ENCODE measurements around the gene ARTN.

The ARTN gene

DNA sequence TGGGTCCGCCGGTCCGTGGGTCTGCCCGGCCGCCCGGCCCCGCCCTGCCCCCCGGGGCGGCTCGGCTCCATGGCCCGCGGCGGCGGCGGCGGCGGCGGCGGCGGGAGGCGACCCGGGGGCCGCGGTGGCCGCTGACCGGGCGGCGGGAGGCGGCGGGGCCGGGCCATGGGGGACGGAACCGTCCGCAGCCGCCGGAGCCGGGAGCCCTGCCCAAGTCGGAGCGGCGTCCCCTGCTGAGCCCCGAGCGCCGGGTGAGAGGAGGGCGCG lies 45.6 kb downstream of the ARTN start:
- no peak overlapping the region for H3K4me3 Mint-ChIP-seq
- peaks cover 18% of the 10 kb centered on the region for H3K36me3 Mint-ChIP-seq (ENCODE audit: low read depth)
- no peak overlapping the region for H3K27ac Mint-ChIP-seq
- peaks cover 40% of the 10 kb centered on the region for H3K4me1 Mint-ChIP-seq (ENCODE audit: low read depth)
- no peaks in the 10 kb centered on the region for H3K9me3 Mint-ChIP-seq
- no peaks in the 10 kb centered on the region for H3K27me3 Mint-ChIP-seq (ENCODE audit: low read depth)

DNA sequence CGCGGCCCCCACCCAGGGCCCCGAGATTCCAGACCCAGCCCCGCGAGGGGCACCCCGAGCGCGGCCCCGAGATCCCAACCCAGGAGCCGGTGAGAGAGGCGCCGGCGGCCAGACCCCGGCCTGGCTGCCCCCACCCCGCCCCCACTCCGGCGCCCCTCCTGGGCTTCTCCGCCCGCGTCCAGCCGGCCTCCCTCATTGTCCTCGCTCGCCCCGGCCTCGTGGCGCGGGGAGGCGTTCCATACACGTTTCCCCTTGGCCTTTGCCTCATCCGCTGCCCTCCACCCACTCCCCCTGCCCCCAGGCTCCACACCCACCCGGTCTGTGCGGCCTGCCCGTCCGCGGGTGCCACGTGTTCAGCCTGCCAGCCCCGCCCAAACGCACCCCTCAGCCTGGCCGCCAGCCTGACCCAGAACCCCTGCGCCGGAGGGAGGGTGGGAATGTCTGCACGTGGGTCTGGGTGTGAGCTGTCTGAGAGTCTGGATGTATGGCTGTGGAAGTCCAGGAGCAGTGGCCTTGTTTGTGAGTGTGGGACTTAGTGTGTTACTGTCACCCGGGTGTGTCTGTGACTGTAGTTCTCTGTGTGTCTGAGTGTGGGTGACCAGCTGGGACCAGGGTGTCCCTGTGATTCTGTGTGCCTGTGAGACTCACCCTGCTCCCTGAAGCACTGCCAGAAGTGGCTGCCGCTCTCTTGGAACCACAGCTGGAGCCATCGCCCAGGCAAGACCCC lies 46.1 kb downstream of the ARTN start:
- H3K36me3 Mint-ChIP-seq (ENCODE audit: low read depth), result peaks cover 18% of the 10 kb centered on the region
- H3K27me3 Mint-ChIP-seq (ENCODE audit: low read depth), result no peaks in the 10 kb centered on the region
- no peaks in the 10 kb centered on the region for H3K9me3 Mint-ChIP-seq
- peak overlapping the region; percentile 82 for H3K4me3 Mint-ChIP-seq
- peak overlapping the region; percentile 56 for H3K27ac Mint-ChIP-seq
- H3K4me1 Mint-ChIP-seq (ENCODE audit: low read depth), result peaks cover 38% of the 10 kb centered on the region

DNA sequence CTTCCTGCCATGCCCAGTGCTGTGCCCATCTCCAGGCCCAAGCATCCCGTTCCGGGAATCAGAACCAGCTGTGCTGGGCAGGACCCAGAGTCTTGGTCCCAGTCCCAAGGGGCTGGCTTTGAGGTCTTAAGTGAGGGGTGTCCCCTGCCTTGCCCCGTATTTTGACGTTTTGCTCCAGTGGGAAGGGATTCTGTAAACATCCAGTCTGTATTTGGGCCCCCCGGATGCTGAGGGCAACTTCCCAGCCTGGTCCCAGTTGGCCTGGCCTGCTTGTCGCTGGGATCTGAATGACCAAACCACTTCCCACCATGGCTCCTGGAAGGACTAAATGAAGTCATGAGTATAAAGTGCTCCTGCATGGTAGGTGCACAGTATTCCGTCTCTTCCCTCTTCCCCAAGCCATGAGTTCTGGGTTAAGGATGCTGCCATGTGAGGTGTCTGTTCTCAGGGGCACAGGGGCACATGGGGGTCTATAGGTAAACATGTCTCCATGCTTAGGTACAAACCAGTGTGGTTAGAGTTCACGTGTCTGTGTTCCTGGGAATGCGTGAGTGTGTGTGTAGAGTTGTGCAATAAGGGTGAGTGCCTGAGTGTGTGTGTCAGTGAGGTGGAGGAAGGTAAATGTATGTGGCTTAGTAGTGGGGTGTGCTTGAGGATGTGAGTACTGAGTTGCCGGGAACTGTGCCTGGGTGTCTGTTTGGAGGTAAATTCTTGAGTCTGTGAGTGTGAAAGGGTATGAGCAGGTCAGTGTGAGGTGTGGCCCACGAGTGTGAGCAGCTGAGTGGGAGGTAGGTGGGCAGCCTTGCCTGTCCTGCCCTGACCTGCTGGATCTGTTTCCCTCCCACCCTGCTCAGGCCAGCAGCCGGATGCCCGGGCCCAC lies 46.9 kb downstream of the ARTN start:
- Mint-ChIP-seq H3K27ac (no peak overlapping the region), H3K27me3 (ENCODE audit: low read depth) (no peaks in the 10 kb centered on the region), H3K4me3 (peak overlapping the region; percentile 82), H3K4me1 (ENCODE audit: low read depth) (peaks cover 38% of the 10 kb centered on the region), H3K9me3 (no peaks in the 10 kb centered on the region), H3K36me3 (ENCODE audit: low read depth) (peaks cover 18% of the 10 kb centered on the region)

DNA sequence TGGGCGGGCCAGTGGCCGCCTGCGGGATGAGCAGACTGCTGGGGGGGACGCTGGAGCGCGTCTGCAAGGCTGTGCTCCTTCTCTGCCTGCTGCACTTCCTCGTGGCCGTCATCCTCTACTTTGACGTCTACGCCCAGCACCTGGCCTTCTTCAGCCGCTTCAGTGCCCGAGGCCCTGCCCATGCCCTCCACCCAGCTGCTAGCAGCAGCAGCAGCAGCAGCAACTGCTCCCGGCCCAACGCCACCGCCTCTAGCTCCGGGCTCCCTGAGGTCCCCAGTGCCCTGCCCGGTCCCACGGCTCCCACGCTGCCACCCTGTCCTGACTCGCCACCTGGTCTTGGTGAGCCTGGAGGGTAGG lies 47.5 kb downstream of the ARTN start:
- Mint-ChIP-seq H3K9me3 (no peaks in the 10 kb centered on the region), H3K27ac (no peak overlapping the region), H3K36me3 (ENCODE audit: low read depth) (peaks cover 18% of the 10 kb centered on the region), H3K4me3 (no peak overlapping the region), H3K27me3 (ENCODE audit: low read depth) (no peaks in the 10 kb centered on the region), H3K4me1 (ENCODE audit: low read depth) (peaks cover 32% of the 10 kb centered on the region)

DNA sequence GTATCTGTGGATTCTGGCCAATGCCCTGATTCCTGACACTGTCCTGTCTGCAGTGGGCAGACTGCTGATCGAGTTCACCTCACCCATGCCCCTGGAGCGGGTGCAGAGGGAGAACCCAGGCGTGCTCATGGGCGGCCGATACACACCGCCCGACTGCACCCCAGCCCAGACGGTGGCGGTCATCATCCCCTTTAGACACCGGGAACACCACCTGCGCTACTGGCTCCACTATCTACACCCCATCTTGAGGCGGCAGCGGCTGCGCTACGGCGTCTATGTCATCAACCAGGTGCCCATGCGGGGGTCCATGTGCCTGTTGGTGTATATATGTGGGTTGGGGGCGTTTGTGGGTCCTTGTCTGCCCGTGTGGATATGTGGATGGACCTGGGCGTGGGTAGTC lies 48.0 kb downstream of the ARTN start:
- peaks cover 28% of the 10 kb centered on the region for H3K4me1 Mint-ChIP-seq (ENCODE audit: low read depth)
- no peak overlapping the region for H3K27ac Mint-ChIP-seq
- H3K36me3 Mint-ChIP-seq (ENCODE audit: low read depth), result peaks cover 18% of the 10 kb centered on the region
- H3K4me3 Mint-ChIP-seq, result no peak overlapping the region
- no peaks in the 10 kb centered on the region for H3K9me3 Mint-ChIP-seq
- no peaks in the 10 kb centered on the region for H3K27me3 Mint-ChIP-seq (ENCODE audit: low read depth)

DNA sequence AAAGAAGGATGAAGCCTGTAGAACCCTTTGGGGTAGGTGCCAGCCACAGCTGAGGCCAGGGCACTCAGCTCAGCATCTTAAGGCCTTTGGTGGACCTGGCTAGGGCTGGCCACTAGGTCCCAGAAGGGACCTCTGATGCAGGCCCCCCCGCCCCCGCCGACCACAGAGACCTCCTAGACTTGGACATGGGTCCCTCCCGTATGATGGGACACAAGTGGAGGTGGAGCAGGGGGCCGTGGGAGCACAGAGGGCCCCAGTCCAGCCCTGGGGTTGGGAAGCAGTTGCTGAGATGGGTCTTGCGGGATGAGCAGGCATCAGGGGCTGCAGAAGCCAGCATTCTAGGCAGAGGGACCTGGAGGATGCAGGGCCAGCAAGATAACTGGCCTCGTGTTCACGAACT lies 48.6 kb downstream of the ARTN start:
- Mint-ChIP-seq H3K4me3 (no peak overlapping the region), H3K9me3 (no peaks in the 10 kb centered on the region), H3K4me1 (ENCODE audit: low read depth) (peaks cover 23% of the 10 kb centered on the region), H3K27ac (no peak overlapping the region), H3K27me3 (ENCODE audit: low read depth) (no peaks in the 10 kb centered on the region), H3K36me3 (ENCODE audit: low read depth) (peaks cover 12% of the 10 kb centered on the region)

DNA sequence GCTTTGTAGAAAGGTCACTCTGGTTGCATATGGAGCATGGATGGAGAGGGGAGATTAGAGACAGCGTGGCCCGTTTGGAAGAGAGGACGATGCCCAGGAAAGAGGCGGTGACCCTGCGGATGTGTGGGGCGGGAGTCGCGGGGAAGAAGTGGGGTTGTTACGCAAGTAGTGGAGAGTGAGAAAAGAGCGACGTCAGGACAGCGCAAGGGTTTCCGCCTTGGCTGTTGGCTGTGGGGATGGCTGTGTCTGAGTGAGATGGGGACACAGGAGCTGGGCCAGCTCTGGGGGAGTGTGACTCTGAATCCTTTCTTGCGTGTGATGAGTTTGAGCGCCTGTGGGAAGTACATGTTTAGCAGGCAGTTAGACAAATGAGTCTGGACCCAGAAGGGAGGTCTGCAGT lies 49.2 kb downstream of the ARTN start:
- H3K4me3 Mint-ChIP-seq, result no peak overlapping the region
- H3K27me3 Mint-ChIP-seq (ENCODE audit: low read depth), result no peaks in the 10 kb centered on the region
- peaks cover 18% of the 10 kb centered on the region for H3K4me1 Mint-ChIP-seq (ENCODE audit: low read depth)
- no peaks in the 10 kb centered on the region for H3K9me3 Mint-ChIP-seq
- H3K36me3 Mint-ChIP-seq (ENCODE audit: low read depth), result peaks cover 6% of the 10 kb centered on the region
- H3K27ac Mint-ChIP-seq, result no peak overlapping the region

DNA sequence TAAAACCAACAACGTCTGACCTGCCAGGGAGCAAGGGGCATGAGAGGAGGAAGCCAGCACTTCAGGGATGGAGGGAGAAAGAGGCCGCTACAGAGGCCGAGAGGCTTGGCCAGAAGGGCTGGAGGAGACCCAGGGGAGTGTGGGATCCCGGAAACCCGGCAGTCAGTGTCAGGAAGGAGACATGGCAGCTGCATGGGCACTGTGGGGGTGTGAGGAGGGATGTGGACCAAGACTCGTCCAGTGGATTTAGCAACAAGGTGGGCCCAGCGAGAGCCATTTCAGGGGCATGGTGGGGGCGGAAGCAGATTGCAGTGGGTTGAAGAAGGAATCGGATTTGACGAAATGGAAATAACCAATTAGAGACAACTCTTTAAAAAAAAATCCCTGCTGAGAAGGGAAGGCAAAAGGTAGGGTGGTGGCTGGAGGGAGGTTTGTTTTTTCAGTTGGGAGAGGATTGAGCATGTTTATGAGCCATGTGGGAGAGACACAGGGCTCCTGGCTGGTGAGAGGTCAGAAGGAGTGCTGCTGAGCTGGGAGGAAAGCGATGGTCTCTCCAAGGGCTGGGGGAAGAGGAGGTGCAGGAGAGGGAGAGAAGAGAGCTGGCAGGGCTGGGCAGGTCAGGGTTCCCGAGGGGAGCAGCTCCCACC lies 49.8 kb downstream of the ARTN start:
- Mint-ChIP-seq H3K27me3 (ENCODE audit: low read depth) (no peaks in the 10 kb centered on the region), H3K36me3 (ENCODE audit: low read depth) (peaks cover 2% of the 10 kb centered on the region), H3K27ac (no peak overlapping the region), H3K9me3 (no peaks in the 10 kb centered on the region), H3K4me3 (no peak overlapping the region), H3K4me1 (ENCODE audit: low read depth) (peaks cover 16% of the 10 kb centered on the region)

DNA sequence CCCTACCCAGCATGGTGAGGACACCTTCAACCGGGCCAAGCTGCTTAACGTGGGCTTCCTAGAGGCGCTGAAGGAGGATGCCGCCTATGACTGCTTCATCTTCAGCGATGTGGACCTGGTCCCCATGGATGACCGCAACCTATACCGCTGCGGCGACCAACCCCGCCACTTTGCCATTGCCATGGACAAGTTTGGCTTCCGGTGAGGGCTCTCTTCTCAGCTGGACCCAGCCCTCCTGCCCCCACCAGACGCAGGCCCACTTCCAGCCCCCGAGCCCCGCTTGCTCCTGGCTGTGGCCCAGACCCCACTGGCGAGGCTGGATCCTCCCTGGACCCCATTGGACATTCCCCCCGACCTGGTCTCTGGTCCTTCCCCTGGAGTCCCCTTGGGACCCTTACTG lies 51.3 kb downstream of the ARTN start:
- peaks cover 11% of the 10 kb centered on the region for H3K4me1 Mint-ChIP-seq (ENCODE audit: low read depth)
- no peak overlapping the region for H3K4me3 Mint-ChIP-seq
- H3K36me3 Mint-ChIP-seq (ENCODE audit: low read depth), result peaks cover under 1% of the 10 kb centered on the region
- H3K27ac Mint-ChIP-seq, result no peak overlapping the region
- no peaks in the 10 kb centered on the region for H3K27me3 Mint-ChIP-seq (ENCODE audit: low read depth)
- H3K9me3 Mint-ChIP-seq, result no peaks in the 10 kb centered on the region

DNA sequence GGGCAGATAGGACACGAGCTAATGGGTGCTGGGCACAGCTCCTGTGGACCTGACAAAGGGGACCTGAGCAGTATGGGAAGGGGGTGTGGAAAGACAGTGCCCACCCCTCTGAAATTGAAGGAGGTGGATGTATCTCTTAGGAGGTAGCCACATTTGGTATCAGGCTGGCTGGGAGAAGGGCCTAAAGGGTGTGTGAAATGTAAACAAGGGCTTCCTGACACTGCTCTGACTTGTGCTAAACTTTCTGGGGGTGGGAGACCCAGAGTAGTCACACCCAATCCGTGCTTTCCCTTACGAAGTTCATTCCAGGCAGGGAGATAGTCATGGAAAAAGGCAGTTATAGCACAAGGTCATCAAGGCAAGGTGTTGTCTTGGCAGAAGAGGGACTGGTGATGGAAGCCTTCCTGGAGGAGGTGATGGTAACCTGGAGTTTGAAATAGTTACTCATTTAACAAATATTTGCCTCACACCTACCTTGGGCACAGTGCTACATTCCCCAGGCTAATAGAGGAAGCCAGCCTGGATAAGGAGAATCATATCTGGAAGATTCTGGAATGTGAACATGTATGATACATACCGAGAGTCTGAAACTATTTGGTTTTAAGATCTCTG lies 52.5 kb downstream of the ARTN start:
- Mint-ChIP-seq H3K27me3 (ENCODE audit: low read depth) (no peaks in the 10 kb centered on the region), H3K4me3 (no peak overlapping the region), H3K27ac (no peak overlapping the region), H3K9me3 (no peaks in the 10 kb centered on the region), H3K36me3 (ENCODE audit: low read depth) (no peaks in the 10 kb centered on the region), H3K4me1 (ENCODE audit: low read depth) (peaks cover 4% of the 10 kb centered on the region)

DNA sequence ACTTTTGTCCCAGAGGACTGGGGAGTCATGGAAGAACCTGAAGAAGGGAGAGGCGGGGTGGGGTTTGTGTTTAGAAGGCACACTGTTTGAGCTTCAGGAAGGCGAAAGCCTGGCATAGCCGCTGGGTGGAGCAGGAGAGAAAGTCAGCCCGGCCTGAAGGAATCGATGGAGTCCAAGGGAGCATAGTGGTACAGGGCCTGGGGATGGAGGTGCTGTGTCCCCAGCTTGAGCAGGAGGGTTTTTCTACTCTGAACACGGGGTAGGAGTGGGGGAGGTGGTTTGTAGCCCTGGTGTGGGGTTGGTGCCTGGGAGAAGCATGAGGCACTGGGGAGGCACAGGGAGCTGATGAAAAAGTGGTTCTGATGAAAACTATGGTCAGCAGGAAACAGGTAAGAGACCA lies 53.1 kb downstream of the ARTN start:
- H3K27me3 Mint-ChIP-seq (ENCODE audit: low read depth), result no peaks in the 10 kb centered on the region
- no peaks in the 10 kb centered on the region for H3K36me3 Mint-ChIP-seq (ENCODE audit: low read depth)
- H3K4me3 Mint-ChIP-seq, result no peak overlapping the region
- no peak overlapping the region for H3K27ac Mint-ChIP-seq
- peaks cover 4% of the 10 kb centered on the region for H3K4me1 Mint-ChIP-seq (ENCODE audit: low read depth)
- H3K9me3 Mint-ChIP-seq, result no peaks in the 10 kb centered on the region

Measured in T-helper 1 cell treated with Interleukin-12 subunit alpha and Interleukin-12 subunit beta and Interleukin-4 antibody, amounts not matched to agents 30 μg/mL and 1 μg/mL, for 36 hours (primary cell).